NB4 (cell line): ENCODE results near the gene GCK.

Experiments used
- DNase-seq: peaks from one replicate; pipeline ENCODE4 v3.0.0; 2010; ENCODE audit warnings: low read depth
- H3K4me3 ChIP-seq: one replicate; pipeline ENCODE4 v1.5.1; 2011; ENCODE audit warnings: mild to moderate bottlenecking, low read depth, low read length, moderate library complexity
- CTCF ChIP-seq: IDR thresholded peaks from one replicate; pipeline ENCODE4 v1.5.1; 2012; ENCODE audit warnings: low read depth, low read length
- MAX ChIP-seq: IDR thresholded peaks from 2 replicates; pipeline ENCODE4 v1.6.1; 2011; ENCODE audit warnings: low read depth, low read length
- MYC ChIP-seq: IDR thresholded peaks from 2 replicates; pipeline ENCODE4 v1.6.1; 2011; ENCODE audit warnings: low read depth, low read length
- POLR2A ChIP-seq: IDR thresholded peaks from 2 replicates; pipeline ENCODE4 v1.6.1; 2011; ENCODE audit warnings: mild to moderate bottlenecking; ENCODE audit not compliant: insufficient read length; ENCODE audit errors: extremely low read depth

The GCK gene

GRCh38 chr7:44147026-44147991 is 41.9 kb downstream of the GCK start:
- no peak for TF ChIP-seq MYC
- TF ChIP-seq POLR2A = no peak
- TF ChIP-seq CTCF = no peak
- no peak for TF ChIP-seq MAX
- no peak overlapping the region for H3K4me3 ChIP-seq
- DNase-seq = no peak

- TF ChIP-seq MYC = no peak
- no peak for TF ChIP-seq MAX
- TF ChIP-seq CTCF = no peak
- TF ChIP-seq POLR2A = no peak
Observed at GRCh38 chr7:44145969-44146911, 43.0 kb downstream of the GCK start.

GRCh38 chr7:44145479-44145968 is 43.7 kb downstream of the GCK start:
- TF ChIP-seq CTCF (no peak), MYC (no peak), POLR2A (no peak), MAX (no peak)
- no peak overlapping the region for H3K4me3 ChIP-seq
- DNase-seq = no peak

More at GRCh38 chr7:44145969-44146911, 43.0 kb downstream of the GCK start:
- DNase-seq = peak; percentile 49
- H3K4me3 ChIP-seq = no peak overlapping the region

GRCh38 chr7:44144968-44145478 is 44.2 kb downstream of the GCK start:
- TF ChIP-seq CTCF (no peak), MAX (no peak), POLR2A (no peak), MYC (no peak)
- H3K4me3 ChIP-seq = no peak overlapping the region
- no peak for DNase-seq

GRCh38 chr7:44144426-44144967 is 44.7 kb downstream of the GCK start:
- no peak for DNase-seq
- no peak overlapping the region for H3K4me3 ChIP-seq
- TF ChIP-seq POLR2A = no peak
- TF ChIP-seq MYC = no peak
- no peak for TF ChIP-seq CTCF
- no peak for TF ChIP-seq MAX
